Choroid plexus epithelial cell (primary cell): ENCODE measurements around the gene RHBDF2.

Experiments
- DNase-seq: peaks from one replicate; pipeline ENCODE4 v3.0.0-alpha.2; 2010; ENCODE audit warnings: low read depth
- H3K4me3 ChIP-seq: 2 replicates; pipeline ENCODE4 v1.5.1; 2011; ENCODE audit warnings: low read depth, mild to moderate bottlenecking, control low read depth, low read length, moderate library complexity
- CTCF ChIP-seq: conservative IDR thresholded peaks from 2 replicates; pipeline ENCODE4 v1.5.1; 2011; ENCODE audit warnings: low read depth, mild to moderate bottlenecking, control low read depth, inconsistent platforms, low read length, moderate library complexity

Gene RHBDF2

GRCh38 chr17:76469076-76469990 is 31.9 kb downstream of the RHBDF2 start:
- TF ChIP-seq CTCF = no peak
- no peak for DNase-seq
- no peak overlapping the region for H3K4me3 ChIP-seq

GRCh38 chr17:76468634-76469010 is 32.6 kb downstream of the RHBDF2 start:
- DNase-seq = no peak
- H3K4me3 ChIP-seq = no peak overlapping the region
- no peak for TF ChIP-seq CTCF

DNA sequence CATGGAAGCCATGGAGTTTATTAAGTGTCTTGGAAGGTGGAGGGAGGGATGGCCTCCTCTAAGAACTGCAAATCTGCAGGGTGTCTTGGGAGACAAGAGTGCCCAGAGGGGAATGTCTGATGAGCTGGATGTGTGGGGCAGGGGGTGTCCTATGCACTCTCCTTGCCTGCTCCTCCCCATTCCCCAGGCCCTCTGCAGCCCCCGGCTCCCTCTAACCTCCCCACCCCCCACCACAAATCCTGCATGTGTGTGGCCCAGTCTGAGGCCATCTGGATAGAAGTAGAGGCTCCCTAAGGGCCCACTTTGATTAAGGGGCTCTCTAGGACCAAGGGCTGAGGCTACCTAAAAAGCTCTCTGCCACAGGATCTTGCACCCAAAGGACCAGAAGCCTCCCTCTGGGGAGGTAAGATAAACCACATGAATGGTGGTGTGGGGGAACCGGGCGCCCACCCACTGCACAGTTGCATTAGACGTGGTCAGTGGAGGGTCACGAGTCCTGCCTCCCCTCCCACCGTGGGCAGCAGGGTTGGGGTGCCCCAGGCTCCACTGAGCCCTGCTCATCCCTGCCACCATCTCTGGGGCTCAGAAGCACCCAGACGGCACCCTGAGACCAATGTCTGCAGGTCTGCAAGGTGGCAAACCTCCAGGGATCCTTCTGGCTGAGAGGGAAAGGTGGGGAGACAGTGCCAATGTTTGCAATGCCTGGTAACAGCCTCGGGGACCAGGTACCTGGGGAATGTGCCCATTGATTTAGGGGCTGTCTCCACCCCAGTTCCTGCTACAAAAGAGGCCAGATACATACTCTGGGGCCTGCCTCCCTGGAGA is 33.2 kb downstream of the RHBDF2 start:
- no peak overlapping the region for H3K4me3 ChIP-seq
- DNase-seq = no peak
- TF ChIP-seq CTCF = no peak

DNA sequence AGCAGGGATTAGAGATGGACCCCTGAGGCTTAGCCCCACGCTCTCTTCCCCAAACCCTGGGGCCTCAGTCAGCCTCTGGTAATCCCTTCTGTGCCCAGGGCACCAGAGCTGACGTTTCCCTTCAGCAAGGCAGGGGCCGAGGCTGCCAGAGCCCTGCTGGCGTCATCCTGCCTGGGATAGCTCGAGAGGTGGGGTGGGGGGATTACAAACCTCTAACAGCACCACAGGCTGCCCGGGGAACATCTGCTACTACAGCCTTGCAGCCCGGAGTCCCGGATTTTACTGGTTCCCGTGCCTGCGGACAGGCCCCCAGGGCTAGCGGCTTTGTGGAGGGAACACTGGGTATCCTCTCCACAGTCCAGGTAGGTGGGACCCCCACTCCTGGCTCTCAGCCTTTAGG is 33.9 kb downstream of the RHBDF2 start, which contains the start of gene AANAT:
AANAT (plus strand) TSS at position 238 of the 400 bp plus-strand sequence. CDS start 1,144 bp downstream, outside the sequence.
- no peak for DNase-seq
- no peak for TF ChIP-seq CTCF
- H3K4me3 ChIP-seq = no peak within 1 kb of the TSS

DNA sequence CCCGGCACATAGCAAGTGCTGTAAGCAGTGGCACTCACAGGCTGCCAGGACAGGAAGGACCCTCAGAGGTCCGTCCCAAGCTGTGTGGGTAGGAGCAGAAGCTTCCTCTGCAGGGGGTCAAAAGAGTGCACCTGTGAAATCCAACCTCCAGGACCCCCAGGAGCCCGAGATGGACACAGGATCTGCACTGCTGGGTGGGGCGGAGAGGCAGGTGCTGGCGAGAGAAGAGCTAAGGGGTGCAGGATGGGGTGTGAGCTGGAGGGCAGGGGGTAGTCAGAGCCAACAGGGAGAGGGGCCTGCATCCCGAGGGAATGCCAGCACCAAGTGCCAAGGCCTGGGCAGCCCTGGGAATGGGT is 34.5 kb downstream of the RHBDF2 start:
- no peak for TF ChIP-seq CTCF
- H3K4me3 ChIP-seq = no peak overlapping the region
- DNase-seq = no peak

DNA sequence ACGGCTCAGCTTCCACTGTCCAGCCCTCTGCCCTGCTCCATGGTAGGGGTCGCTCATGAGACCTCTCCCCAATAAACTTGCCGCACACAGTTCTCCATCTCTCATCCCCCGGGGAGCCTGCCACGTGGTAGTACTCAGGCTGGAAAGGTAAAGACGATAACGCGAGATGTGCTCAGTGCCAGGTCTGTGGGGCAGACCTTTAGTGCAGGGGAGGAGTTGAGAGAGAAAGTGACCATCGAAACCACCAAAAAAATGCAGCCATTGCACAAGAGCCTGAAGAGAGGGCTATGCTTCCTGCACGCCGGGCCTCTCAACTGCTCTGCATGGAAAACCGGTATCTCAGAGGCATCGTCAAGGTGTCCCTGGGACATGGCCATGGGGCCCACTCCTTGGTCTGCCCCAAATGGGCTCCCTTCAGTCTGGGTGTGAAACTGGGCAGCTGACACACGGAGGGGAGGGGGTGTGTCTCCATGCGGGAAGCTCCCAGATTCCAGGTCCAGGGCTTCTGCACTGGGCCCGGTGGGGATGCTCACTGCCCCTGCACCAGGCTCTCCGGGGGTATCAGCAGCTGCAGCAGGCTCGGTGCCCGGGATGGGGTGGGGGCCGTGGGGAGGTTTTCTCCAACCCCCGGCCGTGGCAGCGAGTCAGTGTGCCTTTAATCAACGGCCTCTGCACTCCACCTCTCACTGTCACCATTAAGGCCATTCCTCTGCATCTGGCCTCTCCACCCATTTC is 38.5 kb downstream of the RHBDF2 start:
- H3K4me3 ChIP-seq = no peak overlapping the region
- no peak for TF ChIP-seq CTCF
- DNase-seq = no peak
